HG02943 (cell line): ENCODE results near the gene KCTD19.

ENCODE experiments used
- ATAC-seq: cut with Tn5 transposase; IDR thresholded peaks from one replicate; pipeline ENCODE4 v1.9.1; 2021; ENCODE audit warnings: mild to moderate bottlenecking, low read depth, moderate library complexity; ENCODE audit not compliant: unreplicated experiment

The KCTD19 gene

GRCh38 chr16:67264866-67265265, 61.7 kb downstream of the KCTD19 start:
- ATAC-seq = no peak

- ATAC-seq = no peak
Observed at GRCh38 chr16:67264277-67264676, 62.3 kb downstream of the KCTD19 start.

- no peak for ATAC-seq
Observed at GRCh38 chr16:67263201-67263600, 63.3 kb downstream of the KCTD19 start.

DNA sequence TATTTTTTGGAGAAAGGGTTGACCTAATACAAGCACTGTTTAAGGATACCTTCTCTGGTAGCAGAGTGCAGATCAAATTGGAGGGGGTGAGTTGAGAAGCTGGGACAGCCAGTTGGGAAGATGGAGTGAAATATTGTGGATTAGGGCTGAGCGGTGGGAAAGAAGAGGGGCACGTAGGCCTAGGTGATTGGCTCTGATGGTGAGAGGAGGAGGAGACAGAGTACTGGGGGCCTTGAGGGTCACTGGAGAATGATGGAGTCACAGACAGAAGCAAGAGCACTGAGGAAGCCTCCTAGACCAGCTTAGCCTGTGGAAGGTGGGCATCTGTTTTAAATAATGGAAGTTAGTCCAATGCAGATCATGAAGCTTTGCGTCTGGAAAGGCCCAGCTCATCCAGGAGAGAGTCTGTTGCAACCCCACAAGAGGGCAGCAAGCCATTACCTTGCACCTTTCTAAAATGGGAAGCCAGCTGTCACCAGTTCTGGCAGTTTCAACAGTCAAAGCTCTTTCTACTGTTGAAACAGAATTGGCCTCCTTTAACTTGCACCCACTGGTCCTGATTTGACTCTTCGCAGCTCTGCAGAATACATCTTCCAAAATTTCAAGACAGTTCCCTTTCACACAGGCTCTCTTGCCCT, 66.0 kb downstream of the KCTD19 start:
- no peak for ATAC-seq

DNA sequence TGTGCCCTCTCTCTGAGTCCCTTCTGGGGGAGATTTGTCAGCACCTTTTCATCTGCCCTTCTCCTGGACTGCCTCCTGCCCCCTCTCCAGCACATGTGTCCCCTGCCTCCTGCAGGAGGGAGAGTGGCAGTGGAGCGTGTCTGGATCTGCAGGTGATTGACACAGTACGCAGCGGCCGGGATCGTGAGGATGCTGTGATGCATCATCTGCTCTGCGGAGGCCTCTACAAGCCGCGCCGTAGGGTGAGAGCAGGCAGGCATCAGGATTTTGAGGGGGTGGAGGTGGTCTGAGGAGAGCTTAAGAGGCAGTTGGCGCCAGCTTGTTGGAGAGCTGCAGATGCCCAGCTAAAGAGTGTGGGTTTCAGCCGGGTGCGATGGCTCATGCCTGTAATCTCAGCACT, 66.8 kb downstream of the KCTD19 start:
- no peak for ATAC-seq

DNA sequence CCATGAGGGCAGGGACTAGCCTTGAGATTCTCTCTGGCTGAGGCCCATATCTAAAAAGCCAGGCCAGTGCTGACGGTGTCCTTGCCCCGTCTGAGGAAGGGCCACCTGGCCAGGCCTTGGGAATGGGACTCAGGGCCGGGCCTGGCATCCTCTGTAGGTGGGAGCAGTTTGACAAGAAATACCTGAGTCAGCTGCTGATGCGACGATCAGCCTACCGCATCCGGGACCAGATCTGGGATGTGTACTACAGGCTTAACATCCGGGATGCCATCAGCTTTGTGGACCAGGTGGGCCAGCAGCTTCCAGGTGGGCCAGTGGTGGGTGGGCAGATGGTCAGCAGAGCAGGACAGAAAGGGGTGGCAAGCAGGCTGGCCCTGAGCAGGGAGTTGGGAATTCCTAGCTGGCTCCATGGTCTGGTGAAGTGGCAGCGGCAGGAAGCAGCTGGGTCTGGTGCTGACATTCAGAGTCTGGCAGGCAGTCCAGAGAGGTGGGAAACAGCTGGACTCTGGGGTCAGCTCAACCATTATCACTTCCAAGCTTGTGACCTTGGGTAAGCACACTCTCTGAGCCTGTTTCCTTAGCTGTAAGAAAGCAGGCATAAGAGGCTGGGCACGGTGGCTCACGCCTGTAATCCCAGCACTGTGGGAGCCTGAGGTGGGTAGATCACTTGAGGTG, 68.2 kb downstream of the KCTD19 start:
- ATAC-seq = no peak

- ATAC-seq = no peak
Observed at GRCh38 chr16:67257486-67258160, 68.9 kb downstream of the KCTD19 start.

DNA sequence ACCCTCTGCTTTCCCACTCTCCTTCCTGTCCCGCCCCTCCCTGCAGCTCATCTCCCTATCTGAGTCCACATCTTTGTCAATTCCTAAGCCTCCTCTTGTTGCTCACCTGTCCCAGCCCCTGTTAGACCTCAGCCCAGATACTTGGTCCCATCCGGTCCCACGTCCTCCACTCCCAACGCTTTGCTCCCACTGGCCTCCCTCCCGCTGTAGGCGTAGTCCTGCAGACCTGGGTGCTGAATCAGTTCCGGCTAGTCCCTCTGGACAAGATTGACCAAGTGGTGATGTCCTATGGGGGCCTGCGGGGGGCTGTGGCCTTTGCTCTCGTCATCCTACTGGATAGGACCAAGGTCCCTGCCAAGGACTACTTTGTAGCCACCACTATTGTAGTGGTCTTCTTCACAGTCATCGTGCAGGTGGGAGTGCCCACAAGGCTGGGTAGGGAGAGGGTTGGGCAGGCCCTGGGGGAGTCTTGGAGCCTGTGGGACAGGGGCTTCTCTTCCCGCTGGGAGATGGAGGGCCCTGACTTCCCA, 69.8 kb downstream of the KCTD19 start:
- ATAC-seq = no peak

- ATAC-seq = no peak
Observed at GRCh38 chr16:67255553-67256221, 70.9 kb downstream of the KCTD19 start.

DNA sequence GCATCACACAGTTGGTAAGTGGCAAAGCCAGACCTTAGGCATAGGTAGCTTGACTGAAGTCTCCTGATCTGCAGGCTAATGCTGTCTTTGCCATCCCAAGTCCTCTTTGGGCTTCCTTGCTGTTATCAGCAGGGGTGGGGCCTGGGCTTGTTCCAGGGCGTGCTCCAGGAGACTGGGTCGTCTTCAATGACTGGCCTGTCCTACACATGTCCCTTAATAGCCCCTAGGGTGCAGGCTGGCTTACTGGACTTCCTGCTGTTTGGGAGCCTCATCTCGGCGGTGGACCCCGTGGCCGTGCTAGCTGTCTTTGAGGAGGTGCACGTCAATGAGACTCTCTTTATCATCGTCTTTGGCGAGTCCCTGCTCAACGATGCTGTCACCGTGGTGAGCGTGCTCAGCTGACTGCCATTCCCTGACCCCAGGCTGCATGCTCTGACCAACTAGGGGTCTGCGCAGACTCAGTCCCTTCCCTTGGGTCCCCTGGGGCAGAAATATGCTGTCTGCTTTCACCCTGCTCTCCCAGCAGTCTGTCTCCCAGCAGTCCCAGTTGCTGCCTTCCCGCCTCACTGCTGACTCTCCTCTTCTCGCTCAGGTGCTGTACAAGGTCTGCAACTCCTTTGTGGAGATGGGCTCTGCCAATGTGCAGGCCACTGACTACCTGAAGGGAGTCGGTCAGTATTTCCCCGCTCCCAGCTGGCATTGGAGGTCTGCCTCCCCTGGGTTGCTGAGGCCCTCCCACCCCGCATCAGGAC, 71.6 kb downstream of the KCTD19 start:
- no peak for ATAC-seq

- ATAC-seq = no peak
Observed at GRCh38 chr16:67252609-67253497, 73.7 kb downstream of the KCTD19 start.

- no peak for ATAC-seq
Observed at GRCh38 chr16:67250045-67250327, 76.6 kb downstream of the KCTD19 start.

GRCh38 chr16:67249178-67250044, 77.1 kb downstream of the KCTD19 start:
- ATAC-seq = no peak

DNA sequence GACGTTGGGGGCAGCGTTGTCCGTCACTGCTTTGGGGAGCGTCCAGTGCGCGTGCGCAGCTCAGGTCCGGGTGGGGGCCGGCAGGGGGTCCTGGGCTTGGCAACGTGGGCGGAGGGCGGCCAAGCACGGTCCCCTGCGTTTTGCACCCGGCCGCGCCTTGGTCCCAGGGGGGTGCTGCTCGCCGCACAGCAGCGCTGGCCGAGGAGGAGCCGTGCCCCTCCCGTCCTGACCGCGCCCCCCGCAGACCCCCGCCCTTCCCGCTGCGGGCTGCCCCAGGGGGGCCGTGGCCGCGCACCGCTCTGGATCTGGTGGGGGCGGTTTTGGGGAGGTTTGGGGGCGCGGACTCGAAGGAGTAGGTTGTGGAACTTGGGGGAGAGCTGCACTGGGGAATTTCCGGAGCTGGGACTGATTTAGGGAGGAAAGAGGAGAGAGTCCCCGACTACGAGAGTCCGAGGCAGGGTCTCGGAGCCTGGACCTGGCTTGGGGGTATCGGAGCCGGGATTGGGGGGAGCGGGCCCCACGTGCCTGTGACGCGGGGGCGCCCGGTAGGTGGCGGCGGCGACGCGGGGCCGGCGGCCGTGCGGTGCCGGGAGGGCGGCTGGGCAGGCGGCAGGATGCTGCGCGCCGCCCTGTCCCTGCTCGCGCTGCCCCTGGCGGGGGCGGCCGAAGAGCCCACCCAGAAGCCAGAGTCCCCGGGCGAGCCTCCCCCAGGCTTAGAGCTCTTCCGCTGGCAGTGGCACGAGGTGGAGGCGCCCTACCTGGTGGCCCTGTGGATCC, 78.0 kb downstream of the KCTD19 start, which contains the start of gene SLC9A5:
TSS of gene SLC9A5 (plus strand) at position 579 of the 777 bp plus-strand sequence. CDS start at position 615, 36 bp downstream.
- ATAC-seq = no peak

DNA sequence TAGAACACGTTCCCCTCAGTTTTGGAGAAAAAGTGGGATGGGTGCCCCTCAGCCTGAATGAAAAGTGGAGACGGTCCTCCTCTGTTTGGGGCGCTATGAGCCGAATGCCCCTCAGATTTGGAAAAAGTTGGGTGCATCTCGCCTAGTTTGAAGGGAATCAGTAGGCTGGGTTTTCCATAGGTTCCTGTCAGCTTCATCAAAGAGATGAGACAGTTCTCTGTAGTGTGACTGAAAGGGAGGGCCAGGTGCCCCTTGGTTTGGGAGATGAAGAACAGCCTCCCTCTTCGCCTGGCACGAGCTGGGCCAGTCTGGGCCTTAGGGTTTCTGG, 78.5 kb downstream of the KCTD19 start:
- no peak for ATAC-seq

GRCh38 chr16:67247192-67248072, 79.1 kb downstream of the KCTD19 start, which contains the start of gene FHOD1:
TSS of gene FHOD1 (minus strand) at chr16:67247481. CDS start at chr16:67247410, 71 bp downstream.
- peak; percentile 42 for ATAC-seq

- ATAC-seq = peak; percentile 10
Observed at GRCh38 chr16:67246756-67247191, 79.8 kb downstream of the KCTD19 start.
